NK-92 (cell line): Measurements from ENCODE around the gene H2BK1.

Experiments used
- DNase-seq: peaks from one replicate; lab custom pipeline; 2025; ENCODE audit not compliant: unreplicated experiment; lab: John Stamatoyannopoulos, UW

The H2BK1 gene

DNA sequence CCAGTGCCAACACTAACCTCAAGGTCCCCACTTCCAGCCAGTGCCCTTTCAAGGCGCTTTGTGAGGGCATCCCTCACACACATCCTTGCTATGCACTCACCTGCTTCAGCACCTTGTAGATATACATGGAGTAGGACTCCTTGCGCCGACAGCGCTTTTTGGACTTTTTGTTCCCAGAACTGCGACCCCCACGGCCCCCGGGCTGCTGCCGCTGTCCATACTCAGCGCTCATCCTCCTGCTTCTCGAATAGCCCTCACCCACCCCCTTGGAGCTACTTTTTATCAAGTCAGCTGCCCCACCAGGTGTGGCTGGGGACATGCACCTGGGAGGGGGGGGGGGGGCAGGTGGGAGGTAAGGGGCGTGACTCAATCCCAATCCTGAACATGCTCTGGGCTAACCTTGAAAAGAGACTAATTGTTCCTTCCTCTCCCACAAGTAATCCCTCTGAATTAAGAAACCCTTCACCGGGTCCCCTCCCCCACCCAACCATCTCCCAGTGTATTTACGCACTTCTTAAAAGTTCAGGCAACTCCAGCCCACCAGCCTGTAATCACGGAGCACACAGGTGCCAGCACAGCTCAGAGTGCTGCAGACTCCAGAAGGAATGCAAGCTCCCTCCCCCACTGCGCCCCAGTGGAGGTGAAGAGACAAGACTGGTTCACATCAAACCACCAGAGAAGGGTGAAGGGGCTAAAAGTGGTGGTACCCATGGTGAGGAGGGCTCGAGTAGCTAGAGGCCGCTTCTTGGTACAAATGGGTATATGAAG lies at the start of gene H2BK1:
Gene H2BK1, minus strand, starts transcription at position 402 of the 768 bp plus-strand sequence. Its CDS starts 170 bp downstream, at position 232.
- DNase-seq = no peak

GRCh38 chr7:151257990-151258389 lies 47.7 kb upstream of the H2BK1 start:
- no peak for DNase-seq

DNA sequence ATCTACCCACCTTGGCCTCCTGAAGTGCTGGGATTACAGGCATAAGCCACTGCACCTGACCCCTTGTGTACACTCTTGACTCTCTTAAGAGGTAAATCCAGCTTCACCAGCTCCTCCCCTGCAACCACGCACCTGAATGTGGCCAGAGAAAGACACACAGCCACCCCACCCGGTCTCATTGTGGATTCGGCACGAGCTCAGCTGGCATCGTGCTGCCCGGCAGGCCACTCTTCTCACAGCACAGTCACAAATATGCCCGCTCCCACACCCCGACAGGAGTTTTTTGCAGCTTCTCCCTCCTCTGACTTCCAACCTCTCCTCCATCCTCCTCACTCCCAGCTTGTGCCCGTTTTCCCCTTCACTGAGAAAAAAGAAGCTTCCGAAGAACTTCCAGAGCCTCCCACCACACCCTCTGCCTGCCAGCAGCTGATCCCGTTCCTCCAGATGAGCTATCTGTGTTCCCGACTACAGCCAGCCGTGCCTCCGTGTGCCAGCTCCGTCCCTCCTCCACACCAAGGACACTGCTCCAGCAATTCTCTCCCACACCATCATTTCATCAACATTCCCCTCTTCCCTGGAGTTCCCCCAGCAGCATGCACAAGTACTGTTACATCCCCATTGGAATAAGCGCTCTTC lies 46.2 kb upstream of the H2BK1 start:
- DNase-seq = no peak

DNA sequence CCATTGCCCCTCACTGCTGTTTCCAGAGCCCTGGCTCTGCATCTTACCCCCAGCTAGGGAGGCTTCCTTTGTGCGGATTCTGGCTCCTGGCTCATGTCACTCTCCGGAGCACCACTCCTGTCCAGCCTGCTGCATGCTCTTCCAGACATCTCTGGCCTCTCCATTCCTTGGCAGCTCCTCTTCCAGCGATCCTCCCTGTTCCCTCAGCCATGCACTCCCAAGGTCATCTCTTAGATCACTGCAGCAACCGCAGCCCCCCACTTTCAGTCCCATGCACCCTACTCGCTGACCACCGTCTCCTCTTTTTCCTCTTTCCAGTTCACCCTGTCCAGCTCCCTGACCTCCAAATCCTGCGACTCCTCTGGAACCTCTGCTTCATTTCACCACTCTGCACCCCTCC lies 45.1 kb upstream of the H2BK1 start:
- no peak for DNase-seq

DNA sequence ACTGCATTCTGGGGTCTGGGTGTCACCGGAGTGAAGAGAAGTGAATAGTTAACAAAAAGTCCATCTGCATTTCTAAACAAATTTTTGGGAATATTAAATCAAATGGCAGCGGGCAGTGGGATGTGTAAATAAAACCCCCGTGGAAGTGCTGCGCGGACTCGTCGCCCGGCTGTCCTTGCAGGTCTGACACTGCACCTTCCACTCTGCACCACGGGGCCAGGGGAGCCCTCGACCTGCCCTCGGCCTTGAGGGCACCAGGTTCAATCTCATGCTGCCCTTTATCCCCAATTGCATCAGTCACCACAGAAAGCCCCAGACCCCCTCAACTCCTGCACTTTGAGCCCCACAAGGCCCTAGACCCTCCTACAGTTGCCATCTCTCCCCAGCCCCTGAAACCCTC lies 44.6 kb upstream of the H2BK1 start:
- DNase-seq = no peak

DNA sequence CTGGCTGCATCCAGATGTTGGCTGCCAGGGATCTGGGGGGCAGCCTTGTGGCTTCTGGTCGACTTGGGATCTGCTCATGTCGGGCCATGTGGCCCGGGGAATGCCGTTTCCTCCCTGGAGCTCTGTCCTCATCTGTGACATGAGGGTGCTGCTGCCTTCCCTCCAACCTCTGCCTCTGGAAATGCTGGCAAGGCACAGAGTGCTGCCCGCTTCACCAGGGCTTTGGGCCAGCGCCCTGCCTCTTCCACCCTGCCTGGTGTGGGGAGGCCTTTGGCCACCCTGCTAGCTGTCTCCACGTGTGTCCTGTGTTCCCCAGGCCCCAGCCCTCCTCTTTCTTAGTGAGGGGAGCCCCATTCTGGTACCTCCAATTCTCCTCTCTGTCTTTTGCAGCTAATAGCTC lies 44.0 kb upstream of the H2BK1 start:
- no peak for DNase-seq

GRCh38 chr7:151252961-151253711 lies 42.8 kb upstream of the H2BK1 start:
- DNase-seq = no peak

- no peak for DNase-seq
Observed at GRCh38 chr7:151252561-151252835, 42.2 kb upstream of the H2BK1 start.

GRCh38 chr7:151251689-151252560 lies 41.6 kb upstream of the H2BK1 start:
- DNase-seq = no peak

DNA sequence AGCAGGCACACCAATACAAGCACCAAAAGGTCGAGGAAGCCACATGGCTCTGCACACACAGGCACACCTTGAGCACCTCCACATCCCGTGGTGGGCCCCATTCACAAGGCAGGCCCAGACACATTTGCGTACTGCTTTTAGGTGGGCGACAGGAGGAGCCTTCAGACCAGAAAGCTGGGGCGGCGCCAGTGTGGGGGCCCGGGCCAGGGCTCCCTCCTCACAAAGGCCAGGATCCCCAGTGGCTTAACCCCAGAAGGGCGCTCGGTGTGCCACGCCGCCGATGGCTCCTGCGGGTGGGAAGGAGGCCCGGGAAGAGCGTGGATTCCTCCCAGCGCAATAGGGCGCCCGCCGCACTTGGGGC lies 41.0 kb upstream of the H2BK1 start:
- DNase-seq = no peak

GRCh38 chr7:151250181-151251132 lies 40.2 kb upstream of the H2BK1 start:
- no peak for DNase-seq

DNA sequence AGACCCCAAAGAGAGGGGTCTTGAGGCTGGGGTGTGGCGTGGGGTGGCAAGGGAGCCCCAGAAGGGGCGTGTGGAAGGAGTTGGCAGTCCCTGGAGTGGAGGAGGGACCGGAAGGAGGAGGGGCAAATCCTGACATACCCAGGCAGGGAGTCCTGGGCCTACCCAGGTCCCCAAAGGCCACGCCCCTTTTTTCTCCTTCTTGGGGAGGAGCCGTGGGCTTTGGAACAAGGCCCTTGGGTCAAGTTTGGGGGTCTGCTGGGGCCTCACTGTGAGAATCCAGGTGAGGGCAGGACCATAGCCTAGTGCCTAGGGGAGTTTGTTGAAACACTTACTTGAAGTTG lies 39.4 kb upstream of the H2BK1 start:
- DNase-seq = no peak

DNA sequence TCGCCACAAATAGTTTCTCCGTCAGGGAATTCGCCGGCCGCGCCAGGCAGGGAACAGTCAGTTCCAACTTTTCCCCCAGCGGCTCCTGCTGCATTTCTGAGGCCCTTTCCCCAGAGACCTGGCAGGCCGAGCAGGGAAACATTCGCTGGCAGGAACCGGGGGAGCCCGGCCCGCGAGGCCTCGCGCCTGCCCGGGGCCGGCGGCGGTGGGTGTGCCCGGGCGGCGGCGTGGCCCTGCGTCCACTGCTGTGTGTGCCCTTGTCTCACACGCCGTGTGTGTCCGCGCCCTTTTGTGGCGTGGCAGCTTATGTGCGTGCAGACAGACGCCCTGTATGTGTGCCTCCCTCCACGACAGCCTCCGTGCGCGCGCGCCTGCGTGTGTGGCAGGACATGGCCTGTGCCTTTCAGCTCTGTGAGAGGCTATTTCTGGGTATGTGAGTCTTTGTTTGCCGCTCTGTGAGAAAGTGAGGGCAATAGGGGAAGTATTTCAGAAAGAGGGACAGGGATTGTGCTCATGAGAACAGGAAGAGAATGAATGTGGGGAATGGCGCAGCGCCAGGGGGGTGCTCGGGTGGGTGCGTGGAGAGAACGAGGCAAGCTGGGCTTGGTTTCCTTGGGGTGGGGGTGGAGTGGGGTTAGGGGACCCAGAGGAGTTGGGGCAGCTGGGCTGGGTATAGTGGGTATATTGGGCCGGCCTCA lies 38.9 kb upstream of the H2BK1 start:
- no peak for DNase-seq

GRCh38 chr7:151248346-151249033 lies 38.2 kb upstream of the H2BK1 start, which contains the start of gene SMARCD3:
SMARCD3 (minus strand) TSS chr7:151248694; CDS start chr7:151248562, 132 bp downstream.
- no peak for DNase-seq

DNA sequence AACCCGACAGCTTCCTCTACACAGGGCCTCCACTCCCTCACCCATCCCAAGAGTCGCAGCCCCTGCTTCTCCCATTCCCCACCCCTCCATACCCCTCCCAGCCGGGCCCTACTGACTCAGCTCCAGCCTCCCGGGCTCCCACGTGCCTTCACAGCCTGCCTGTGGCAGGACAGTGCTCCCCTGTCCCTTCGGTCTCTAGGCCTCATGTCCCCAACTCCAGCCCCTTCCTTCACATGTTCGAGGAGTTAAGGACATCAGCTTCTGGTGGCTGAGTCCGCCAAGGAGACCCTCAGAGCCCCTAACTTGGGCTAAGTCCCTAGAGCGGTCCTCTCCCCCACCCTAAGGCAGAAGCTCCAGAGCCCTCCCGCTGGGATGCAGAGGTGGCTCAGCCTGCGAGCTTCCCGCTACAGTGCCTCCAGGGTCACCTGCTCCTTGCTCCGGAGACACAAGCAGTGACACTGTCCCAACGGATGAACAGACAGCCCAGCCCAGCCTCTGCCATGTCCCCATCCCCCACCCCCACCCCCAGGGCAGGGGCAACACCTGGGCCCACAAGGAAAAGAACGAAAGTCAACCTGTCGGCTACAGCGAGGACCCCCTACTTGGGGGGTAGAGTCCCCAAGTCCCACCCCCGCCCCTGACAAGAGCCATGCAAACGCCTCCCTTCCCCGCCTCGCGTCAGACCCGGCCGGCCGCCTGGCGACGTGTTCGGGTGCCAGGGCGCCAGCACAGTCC lies 37.5 kb upstream of the H2BK1 start:
- DNase-seq = no peak

DNA sequence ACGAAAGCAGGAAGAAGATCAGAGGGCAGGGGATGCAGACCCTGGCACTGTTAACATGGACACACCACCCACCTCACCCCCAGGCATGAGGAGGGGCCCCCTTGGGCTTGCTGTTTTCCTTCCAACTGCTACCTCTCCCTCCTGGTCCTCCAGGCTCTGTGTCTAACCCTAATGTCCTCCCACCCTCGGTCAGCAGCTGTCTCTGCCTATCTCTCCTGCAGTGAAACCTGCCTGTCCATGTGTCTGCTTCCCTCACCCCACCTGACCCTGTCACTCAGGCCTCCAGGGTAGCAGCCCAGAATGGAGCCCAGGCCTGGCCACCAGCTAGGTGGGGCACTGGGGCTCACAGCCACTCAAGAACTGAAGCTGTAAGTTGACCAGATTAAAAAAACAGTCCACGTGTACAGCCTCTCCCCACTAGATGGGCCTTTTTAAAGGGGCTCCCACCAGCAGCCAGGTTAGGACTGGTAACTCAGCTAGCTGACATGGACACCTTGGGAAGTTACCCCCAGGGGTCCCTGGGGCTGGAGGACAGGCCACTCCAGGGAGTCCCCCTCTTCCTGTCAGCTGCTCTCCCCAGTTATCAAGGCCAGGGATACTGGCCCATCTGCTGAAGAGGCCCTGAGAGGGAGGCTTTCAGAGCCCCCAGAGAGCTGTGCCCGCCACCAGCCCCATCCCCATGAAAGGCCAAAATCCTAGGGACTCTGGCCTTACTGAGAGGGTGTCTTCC lies 36.7 kb upstream of the H2BK1 start:
- no peak for DNase-seq

GRCh38 chr7:151246102-151246850 lies 36.0 kb upstream of the H2BK1 start:
- no peak for DNase-seq
